Left renal cortex interstitium (tissue), 4 donors: ENCODE results near the gene KATNBL1. TPM values are rescaled to one million over a fixed set of nuclear protein-coding genes. Genes with fewer than 3 reads are reported as not detected.
"Not testable (repeated sequence)": the region's sequence is repeated elsewhere in the genome, so short reads cannot be mapped to it uniquely, and the experiment has no call there.

Source experiments
- DNase-seq, 4 donors: peaks; one replicate each; pipeline ENCODE4 v3.0.0-alpha.2; 2013; ENCODE audit warnings: low read depth in 4 of 4, low spot score in 2 of 4, missing footprints in 1 of 4
- polyA plus RNA-seq, 4 donors: library from polyadenylated mRNA; unstranded; fragments of 120-200 nt; gene quantifications; one replicate each; pipeline ENCODE4 v1.2.1, GENCODE V29; 2013; ENCODE audit not compliant: insufficient read length in 4 of 4

The KATNBL1 gene
- polyA plus RNA-seq, 4 donors, result 49.1 to 99.3 (median 64.9) TPM

DNA sequence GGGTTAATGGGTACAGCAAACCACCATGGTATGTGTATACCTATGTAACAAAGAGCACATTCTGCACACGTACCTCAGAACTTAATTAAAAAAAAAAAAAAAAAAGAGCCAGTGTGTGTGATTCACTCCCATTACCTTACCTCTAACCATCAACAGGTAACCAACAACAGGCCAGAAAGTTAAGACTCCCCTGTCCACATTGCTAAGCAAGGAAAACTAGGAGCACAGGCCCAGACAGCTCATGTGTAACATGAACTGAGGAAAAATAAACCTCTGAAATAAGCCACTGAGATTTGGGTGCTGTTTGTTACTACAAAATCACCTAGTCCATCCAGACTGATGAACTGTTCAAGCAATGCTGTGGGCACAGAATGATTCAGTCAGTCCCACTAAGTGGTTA lies 6.0 kb downstream of the KATNBL1 start:
- no peak for DNase-seq

DNA sequence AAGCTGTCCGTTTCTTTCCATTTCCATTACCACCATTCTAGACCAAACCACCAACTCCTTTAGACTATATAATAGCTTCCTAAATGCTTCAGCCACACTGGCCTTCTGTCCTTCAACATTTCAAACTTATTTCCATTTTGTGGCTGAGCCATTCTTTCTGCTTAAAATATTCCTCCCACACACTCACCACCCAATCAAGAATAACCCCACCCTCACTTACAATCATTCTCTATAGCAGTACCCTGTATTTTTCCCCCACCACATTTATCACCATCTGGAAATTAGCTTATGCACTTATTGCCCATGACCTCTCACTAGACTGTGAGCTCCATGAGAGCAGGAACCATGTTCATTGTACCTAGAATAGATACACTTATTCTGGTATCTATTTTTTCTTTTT lies 6.6 kb downstream of the KATNBL1 start:
- DNase-seq, result no peak

DNA sequence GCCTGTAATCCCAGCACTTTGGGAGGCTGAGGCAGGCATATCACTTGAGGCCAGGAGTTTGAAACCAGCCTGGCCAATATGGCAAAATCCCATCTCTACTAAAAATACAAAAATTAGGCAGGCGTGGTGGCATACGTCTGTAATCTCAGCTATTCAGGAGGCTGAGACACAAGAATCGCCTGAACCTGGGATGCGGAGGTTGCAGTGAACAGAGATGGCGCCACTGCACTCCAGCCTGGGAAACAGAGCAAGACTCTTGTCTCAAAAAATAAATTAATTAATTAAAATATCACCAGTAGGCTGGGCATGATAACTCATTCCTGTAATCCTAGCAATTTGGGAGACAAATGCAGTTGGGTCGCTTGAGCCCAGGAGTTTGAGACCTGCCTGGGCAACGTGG lies 16.6 kb downstream of the KATNBL1 start:
- DNase-seq, result not testable (repeated sequence)

DNA sequence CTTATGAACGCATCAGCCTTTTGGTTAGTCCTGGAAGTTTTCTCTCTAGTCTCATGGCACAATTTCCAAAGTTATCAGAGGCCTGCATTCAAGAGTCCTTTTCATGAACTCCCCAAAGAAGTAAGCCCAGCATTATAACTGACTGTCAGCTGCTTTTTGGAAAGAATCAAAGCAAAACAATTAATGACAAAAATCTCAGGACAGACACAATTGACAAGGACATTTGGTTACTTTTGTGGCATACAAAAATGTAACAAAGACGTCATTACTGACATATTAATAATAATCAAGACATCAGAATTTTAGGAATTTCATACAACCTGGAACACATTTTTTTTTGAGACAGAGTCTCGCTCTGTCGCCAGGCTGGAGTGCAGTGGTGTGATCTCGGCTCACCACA lies 21.2 kb downstream of the KATNBL1 start:
- no peak for DNase-seq

DNA sequence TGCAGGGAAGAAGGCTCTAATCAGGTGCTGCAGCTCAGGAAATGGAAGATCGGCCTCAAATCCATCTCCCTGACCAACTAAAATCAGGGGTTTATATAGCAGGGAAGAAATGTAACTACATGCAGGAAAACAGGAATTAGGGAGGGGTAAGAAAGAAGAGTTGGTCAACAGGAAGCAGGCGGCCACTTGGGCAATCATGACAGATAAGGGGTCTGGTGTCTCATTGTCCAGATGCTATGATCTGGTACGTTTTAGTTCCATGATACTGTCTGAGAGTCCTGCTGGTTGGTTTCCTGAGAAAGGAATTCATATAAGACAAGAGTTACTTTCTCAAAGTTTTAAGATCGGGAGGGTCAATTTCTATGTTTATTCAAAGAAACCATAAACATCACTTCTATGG lies 24.2 kb downstream of the KATNBL1 start:
- DNase-seq, result no peak

DNA sequence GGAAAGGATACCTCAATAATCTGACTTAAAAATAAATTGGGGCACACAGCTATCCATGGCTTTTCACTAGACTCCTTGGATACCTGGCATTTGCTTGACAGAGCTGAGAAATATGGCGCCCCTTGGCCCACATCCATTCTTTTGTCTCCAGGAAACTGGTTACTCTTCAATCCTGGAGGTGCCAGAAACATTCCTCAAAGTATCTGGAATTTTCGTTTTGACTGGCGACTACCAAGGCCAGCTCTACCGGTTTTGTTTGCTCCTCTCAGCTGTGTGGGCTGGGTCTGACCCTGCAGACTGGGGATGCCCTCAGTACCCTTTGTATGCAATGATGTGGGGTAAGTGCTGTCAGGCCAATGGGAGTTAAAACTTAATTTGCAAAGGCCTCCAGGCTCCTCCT lies 27.0 kb downstream of the KATNBL1 start:
- no peak for DNase-seq

DNA sequence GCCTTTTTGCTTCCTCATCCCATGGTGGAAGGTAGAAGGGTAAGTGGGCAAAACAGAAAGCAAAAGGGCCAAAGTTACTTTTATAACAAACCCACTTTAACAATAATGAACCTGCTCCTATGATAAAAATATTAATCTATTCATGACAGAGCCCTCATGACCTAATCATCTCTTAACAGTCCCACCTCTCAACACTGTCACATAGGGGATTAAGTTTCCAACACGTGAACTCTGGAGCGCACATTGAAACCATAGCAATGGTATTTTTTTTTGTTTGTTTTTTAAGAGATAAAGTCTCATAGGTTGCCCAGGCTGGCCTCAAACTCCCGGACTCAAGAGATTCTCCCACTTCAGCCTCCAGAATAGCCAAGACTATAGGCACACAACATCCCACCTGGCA lies 30.7 kb downstream of the KATNBL1 start:
- no peak for DNase-seq

DNA sequence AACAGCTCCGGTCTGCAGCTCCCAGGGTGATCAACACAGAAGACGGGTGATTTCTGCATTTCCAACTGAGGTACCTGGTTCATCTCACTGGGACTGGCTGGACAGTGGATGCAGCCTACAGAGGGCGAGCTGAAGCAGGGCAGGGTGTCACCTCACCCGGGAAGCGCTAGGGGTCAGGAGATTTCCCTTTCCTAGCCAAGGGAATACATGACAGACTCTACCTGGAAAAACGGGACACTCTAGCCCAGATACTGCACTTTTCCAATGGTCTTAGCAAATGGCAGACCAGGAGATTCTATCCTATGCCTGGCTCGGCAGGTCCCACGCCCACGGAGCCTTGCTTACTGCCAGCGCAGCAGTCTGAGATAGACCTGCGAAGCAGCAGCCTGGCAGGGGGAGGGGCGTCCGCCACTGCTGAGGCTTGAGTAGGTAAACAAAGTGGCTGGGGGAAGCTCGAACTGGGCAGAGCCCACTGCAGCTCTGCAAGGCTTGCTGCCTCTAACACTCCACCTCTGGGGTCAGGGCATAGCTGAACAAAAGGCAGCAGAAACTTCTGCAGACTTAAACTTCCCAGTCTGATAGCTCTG lies 43.8 kb downstream of the KATNBL1 start:
- DNase-seq, result not testable (repeated sequence)

DNA sequence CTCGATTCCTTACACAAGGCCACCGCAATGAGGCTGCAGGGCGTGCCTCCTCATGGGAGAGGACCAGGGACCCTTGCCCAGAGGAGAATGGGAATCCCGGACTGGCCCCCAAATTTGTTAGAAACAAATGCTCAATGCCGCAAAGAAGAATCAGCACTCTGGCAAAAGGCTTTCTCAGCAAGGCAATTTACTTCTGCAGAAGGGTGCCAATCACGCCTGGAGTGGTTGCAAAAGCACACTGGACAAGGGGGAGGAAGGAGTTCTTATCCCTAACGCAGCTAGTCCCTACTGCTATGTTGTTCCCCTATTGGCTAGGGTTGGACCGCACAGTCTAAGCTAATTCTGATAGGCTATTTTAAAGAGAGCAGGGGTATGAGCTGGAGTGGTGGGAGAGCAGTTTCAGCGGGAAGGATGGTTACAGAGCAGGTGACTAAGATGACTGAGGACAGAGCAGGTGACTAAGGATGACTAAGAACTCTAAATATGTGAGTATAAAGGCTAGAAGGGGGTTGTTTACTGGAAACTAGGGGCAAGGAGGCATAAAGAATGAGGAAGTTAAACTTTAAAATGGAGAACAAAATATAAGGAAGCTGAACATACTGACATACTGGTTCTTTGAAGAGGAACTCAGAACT lies 48.5 kb downstream of the KATNBL1 start:
- no peak for DNase-seq

DNA sequence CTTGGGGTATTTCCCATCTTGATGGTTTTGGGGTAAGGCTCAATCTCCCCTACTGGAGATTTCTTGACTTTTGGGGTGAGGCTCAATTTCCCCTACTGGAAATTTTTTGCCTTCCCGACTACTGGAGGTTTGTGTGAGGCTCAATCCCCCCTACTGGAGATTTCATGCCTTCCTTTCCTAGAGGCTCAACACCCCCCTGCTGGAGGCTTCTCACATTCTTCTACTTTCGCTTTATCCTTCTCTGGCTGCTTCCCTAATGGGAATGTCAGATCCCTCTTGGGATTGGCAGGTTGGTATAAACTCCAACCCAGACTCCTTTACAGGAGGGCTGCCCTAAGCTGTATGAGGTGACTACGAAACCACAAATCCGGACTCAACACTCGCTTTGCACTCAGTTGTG lies 49.2 kb downstream of the KATNBL1 start:
- DNase-seq, result no peak

DNA sequence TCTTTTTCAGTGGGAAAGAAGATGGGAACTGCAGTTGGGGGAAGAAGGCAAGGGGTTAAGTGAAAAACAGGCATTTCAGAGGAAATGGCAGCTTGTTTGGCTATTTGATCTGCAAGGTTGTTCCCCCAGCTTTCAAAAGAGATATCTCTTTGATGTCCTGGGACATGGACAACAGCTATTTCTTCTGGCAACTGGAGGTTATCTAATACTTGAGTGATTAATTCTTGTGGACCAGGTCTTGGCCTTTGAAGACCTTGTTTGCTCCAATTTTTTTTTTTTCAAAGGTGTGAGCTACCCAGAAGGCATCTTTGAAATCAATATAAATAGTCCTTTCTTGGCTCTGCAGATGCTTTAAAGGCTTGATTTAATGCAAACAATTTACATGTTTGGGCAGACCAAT lies 51.5 kb downstream of the KATNBL1 start:
- DNase-seq, result no peak

DNA sequence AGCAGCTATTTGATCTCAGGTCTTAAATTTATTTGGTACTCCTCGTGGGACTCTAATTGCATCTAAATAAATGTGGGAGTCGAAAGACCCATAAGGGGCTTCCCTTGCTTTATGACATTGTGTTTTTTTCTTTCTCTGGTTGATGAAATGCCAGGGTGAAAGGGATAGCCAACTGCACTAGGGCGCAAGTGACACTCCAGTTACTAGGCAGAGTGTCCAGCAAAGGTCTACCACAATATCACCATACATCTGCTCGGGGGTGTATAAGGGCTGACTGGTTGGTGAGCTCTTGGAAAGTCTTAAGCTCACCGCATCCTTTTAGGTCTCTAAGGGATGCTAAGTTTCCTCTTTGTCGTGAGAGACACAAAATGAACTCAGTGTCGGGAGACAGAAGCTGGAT lies 54.0 kb downstream of the KATNBL1 start:
- no peak for DNase-seq

DNA sequence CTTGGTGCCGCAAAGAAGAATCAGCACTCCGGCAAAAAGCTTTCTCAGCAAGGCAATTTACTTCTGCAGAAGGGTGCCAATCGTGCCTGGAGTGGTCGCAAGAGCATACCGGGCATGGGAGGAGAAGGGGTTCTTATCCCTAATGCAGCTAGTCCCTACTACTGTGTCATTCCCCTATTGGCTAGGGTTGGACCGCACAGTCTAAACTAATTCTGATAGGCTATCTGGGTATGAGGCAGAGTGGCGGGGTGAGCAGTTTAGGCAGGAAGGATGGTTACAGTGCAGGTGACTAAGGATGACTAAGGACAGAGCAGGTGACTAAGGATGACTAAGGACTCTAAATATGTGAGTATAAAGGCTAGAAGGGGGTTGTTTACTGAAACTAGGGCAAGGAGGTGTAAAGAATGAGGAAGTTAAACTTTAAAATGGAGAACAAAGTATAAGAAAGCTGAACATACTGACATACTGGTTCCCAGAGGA lies 55.1 kb downstream of the KATNBL1 start:
- DNase-seq, result no peak

DNA sequence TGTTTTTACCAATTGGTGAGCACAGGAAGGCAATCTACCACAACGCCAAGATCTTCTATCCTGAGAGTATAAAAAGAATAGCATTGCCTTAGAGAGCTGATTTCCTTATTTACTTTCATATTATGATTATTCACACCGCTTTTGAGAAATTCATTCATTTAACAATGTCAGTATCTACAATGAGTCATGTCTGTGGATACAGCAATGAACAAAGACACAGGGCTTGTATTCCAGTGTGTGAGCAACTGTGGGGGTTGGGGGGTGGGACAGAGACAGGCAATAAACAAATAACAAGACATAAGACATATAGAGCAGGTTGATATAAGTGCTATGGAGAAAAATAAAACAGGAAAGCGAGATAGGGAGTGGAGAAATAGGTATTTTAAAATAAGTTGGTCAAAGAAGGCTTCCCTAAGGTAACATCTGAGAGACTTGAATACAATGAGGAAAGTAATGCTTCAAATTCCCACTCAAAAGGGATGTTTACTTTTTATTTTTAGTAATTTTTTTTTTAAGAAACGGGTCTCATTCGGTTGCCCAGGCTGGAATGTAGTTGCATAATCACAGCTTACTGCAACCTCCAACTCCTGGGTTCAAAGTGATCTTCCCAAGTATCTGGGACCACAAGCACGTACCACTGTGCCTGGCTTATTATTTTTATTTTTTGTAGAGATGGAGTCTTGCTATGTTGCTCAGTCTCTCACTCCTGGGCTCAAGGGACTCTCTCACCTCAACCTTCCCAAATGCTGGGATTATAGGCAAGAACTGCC lies 62.3 kb downstream of the KATNBL1 start:
- no peak for DNase-seq

DNA sequence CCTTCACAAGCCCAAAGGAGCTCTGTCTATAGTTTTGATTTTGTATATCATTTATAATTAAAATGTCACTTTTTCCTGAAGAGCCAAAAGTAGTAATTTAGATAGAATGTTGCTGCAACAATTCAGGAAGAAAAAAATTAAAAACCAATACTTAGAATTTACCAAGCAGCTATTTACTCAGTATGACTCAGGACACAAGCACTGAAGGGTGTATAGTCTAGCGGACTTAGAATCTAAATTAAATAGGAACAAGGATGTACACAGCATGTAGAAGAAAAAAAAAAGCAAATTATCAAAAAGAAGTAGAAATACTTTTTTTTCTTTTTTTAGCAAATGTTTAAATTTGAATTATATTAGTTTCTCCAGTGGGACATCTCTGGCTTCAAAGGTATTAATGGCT lies 76.4 kb downstream of the KATNBL1 start:
- no peak for DNase-seq

DNA sequence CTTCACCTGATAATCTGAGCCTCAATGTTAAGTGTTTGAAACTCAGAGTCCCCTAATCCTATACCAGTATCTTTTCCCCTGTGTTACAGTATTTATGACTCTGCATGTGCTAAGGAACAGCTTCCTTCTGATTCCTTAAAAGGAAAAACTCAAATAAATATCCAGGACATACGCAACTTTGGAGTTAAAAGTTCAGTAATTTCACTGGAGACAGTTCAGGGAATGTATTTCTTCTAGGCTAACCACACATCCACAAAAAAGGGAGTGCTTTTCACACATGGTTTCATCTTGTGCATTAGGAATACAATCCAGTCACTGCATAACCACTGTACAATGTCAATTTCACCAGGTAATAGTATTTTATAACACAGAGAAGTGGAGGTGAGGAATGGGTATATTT lies 77.0 kb downstream of the KATNBL1 start:
- DNase-seq, result no peak

DNA sequence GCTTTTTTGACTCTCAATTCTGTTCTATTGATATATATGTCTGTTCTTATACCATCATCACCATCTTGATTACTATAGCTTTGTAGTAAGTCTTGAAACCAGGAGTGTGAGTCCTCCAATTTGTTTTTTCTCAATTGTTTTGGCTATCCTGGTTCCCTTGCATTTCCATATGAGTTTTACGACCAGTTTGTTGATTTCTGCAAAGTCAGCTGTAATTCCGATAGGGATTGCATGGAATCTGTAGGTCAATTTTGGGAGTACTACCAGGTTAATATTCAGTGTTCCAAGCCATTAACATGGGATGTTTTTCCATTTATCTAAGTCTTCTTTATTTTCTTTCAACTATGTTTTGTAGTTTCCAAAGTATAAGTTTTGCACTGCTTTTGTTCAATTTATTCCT lies 81.0 kb downstream of the KATNBL1 start:
- DNase-seq, result no peak

DNA sequence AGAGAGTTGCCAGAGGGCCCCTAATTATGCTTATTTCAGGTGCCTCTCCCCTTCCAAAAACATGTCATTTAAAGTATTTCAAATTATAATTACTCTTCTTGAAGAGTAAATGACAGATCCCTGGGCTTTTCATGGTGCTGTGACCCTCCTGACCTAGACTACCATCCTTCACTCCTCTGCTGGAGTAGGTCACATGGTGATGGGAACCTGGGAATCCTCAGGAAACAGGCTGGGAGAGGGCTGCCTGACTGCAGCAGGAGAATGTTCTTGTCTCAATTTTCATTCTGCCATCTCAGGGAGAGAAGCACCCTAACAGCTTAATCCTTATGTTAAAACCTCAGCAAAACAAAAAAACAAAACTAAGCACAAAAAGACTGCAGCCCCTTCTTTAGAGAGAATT lies 83.4 kb downstream of the KATNBL1 start:
- no peak for DNase-seq

DNA sequence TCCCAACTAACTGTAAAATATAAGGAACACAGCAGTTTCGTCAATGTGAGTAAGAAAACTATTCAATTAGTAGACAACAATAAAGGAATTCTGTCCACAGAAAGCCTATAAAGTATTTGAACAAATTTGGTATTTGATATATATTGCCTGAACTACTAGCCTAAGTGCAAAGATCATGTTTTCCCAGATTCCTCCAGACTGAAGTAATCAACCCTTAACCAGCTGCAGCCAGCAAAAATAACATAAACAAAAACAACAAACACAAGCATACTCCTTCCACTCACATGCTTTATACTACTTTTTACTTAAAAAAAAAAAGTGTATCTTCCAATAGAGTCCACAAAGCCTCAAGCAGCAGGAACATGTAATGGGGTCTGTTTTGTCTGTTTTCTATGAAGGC lies 84.0 kb downstream of the KATNBL1 start:
- DNase-seq, result no peak

DNA sequence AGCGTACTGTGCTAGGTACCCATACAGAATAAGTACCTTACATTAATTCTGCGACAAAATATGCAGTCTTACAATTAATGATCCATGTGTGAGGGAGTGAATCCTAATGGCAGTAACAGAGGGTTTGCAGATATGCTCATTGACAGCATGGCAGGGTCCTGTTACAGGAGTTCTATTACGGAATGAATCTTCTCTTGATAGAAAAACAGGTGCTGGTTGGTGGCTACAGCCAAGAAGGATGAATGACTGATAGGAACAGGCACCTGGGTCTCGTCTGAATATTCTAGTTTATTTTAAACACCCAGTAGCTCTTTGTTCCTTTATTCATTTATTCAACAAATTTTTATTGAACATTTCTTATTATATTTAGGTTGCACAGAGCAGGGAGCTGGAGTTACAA lies 85.2 kb downstream of the KATNBL1 start:
- DNase-seq, result no peak

DNA sequence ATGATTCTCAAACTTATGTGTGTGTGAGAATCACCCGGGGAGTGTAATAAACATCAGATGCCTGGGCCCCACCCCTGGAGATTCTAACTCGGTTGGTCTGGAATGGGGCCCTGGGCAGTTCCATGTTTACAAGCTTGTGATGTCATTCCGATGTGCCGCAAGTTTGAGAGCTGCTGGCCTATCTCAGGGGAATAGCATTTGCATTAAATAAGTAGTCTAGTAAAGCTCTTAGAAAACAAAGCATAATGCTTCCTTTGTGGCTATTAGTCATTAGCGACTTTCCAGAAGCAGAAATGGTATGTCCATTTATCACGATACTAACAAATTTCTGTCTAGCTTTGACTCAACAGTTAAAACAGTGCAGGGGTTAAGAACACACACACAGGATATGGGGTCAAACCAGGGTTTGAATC lies 87.1 kb downstream of the KATNBL1 start:
- no peak for DNase-seq

DNA sequence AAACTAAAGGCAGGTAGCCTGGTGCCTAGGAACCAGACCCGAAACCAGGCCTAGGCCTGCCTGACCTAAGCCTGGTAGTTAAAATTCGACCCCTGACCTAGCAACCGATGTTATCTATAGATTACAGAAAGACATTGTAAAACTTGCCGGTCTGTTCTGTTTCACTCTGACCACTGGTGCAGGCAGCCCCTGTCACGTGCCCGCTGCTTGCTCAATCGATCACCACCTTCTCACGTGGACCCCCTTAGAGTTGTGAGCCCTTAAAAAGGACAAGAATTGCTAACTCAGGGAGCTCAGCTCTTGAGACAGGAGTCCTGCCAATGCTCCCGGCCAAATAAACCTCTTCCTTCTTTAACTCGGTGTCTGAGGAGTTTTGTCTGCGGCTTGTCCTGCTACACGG lies 88.1 kb downstream of the KATNBL1 start:
- DNase-seq, result not testable (repeated sequence)
